Measurements from ENCODE around the gene PM20D1.
A peak's percentile ranks its signal among the peaks of the same experiment; 100 is the strongest.
"Not testable (repeated sequence)": the region's sequence is repeated elsewhere in the genome, so short reads cannot be mapped to it uniquely, and the experiment has no call there.

The PM20D1 gene

DNA sequence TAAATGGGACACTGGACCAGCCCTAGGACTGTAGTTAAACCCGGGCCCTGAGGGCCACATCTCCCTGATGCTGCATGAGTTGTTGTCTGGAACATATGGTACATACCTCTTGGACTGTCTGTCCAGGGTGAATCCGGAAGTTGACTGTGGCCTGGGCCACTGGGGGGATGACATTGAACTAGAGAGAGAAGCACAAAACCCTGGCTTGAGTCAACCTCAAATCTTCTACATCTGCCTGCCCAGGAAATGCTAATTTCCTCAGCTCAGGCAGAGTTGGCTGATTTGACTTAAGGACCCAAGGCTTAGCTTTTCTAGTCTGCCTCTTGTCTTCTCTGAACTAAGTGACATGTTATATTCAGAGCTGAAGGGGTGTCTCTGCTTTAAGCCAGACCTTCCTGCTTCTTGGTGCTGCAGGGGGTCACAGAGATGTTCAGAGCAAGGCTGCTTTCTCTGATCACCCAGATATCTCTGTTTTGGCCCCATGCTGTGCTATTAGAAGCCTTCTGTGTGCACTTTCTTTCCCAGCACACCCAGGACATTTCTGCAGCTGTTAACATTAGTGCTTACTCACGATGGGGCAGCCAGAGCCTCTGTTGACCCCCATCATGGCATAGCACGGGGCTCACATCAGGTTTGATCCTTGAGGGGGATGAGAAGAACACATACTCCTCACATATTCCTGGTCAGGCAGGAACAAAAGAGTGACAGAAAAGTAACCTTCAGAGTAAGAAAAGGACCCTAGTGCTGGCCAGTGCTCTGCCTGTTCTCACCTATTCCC is 9.6 kb downstream of the PM20D1 start:
- DNase-seq = no peak

DNA sequence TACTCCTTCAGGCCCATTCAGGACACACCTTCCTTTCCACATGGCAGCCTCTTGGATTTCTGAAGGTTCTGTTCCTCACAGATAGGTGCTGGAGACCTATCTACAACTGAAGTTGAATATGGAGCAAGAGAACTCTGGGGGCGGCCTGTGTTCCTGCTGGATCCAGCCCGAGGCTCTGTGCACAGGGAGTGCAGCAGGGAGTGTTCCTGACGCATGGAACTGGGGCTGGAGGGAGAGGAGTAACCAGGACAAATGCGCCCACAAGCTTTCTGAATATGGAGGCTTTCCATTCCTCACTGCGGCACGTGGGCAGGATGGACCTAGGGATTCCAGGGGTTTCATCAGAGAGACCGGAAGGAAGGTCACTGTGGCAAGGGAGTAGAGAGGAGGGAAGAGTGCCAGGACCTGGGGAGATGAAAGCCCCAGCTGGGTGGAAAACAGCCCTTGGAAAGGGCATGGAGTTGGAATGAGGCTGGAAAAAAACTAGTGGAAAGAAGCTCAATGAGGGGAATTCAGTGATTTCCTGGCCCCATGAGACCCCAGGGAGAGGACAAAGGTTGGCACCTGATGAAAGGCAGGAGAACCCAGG is 12.5 kb downstream of the PM20D1 start:
- no peak for DNase-seq

DNA sequence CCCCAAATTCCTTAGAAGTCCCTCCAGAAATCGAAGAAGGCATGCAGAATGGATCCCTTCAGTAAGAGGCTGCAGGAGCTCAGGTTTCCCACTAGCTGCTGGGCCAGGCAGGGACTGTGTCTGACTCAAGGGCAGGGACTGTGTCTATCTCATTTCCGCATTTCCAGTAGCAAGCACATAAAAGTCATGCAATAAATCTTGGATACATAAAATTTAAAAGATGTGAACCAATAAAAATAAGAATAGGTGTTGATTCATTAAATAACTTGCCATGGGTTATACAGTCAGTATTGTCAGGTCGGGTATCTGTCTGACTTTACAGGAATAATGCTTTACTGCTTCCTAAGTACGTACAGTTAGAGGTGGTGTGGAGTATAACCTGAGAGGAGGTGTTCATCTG is 15.2 kb downstream of the PM20D1 start:
- no peak for DNase-seq

DNA sequence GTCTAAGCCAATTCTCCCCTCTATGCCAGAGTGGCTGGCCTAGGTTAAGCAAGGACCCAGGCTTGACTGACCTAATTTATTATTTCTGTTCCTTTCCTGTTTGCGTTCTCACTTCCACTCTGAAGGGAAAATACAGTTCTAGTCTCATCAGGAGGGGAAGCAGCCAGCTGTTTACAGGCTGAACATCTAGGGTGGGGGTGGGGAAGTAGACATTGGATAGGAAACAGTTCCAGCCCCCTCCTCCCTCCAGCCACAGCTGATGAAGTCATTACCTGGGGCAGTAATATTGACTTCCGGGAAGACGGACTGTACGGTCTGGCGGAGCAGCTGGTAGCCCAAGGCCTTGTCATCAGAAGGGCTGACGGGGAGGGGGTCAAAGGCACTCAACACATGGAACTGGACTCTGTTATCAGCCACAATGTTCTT is 17.6 kb downstream of the PM20D1 start:
- no peak for DNase-seq

DNA sequence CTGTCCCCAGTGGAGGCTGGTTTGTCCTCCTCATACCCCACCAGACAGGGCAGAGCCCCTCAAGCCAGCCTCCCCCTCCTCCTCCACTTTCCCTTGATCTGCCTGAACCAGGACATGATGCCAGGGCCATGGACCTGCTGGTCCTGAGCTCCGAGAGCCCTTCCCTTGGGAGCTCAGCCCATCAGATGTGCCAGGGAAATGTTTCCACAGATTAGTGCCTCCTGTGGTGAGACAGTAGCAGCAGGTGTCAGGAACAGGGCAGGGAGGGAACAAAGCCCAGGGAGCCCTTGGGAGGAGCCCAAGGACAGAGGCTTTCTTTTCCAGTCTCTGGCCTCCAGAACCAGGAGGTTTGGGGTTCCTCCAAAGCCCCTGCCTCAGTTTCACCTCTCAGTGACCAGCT is 22.3 kb downstream of the PM20D1 start:
- DNase-seq = no peak

DNA sequence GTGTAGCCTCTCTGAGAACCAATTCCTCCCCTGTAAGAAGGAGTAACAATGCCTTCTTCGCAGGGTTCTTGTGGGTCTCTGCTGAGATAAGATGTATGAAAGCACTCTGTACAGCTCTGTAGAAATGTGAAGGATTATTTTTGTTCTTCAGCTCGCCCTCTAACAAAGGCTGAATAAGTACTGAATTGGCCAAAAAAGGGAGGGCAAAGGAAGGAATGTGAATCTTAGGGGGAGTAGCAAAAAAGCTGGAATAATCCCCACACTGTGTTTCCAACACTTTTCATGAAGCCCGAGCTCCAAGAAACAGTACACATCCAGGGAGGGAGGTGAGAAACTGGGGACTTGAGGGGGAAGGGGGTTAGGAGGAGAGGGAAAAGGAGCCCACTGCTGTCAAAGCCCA is 22.9 kb downstream of the PM20D1 start:
- no peak for DNase-seq

DNA sequence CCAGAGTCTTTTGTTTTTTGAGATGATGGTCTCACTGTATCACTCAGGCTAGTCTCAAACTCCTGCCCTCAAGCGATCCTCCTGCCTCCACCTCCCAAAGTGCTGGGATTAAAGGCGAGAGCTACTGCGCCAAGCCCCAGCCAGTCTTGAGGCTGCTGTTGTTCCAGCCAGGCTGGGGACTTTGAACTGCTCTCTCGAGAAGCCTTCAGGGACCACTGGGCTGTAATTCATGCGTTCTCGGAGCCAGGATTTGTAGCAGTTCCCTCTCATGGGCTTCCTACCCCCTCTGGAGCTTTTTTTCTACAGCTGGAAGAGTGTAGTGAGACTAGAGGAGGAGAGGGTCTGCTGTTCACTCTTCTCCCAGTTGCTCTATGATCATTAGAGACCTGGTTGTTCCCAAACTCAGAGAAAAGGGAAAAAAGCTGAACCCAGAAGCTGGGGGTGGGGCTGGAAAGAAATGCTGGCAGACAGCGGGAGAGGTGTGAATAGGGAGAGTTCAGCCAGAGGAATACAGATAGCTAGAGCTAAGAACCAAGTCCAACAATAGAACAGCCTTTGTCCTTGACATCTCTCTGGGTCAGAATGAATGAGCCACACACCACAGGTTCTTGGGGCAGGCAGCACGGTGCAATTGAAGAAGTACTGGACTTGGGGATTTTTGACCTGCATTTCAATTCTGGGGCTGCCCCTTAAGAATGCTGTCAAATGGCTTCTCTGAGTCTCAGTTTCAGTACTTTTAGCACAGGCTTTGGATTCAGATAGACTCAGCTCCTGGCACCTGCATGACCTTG is 23.7 kb downstream of the PM20D1 start:
- no peak for DNase-seq

DNA sequence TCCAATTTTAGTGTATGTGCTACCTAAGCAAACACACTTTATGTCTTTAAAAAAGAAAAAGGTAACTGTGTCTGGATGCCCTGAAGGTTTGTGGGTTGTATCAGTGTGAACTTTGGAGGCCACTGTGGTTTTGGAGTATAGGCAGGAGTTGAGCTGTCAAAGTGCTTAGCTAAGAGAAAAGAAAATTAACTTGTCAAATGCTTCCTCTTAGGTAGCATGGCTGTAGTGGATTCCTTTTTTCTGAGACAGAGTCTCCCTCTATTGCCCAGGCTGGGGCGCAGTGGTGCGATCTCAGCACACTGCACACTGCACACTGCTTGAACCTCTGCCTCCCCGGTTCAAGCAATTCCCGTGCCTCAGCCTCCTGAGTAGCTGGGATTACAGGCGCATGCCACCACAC is 25.8 kb downstream of the PM20D1 start:
- DNase-seq = no peak

DNA sequence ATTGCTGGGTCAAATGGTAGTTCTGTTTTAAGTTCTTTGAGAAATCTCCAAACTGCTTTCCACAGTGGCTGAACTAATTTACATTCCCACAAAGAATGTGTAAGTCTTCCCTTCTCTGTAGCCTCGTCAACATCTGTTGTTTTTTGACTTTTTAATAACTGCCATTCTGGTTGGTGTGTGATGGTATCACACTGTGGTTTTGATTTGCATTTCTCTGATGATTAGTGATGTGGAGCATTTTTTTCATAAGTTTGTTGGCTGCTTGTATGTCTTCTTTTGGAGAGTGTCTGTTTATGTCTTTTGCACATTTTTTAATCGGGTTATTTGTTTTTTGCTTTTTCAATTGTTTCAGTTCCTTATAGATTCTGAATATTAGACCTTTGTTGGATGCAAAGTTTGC is 26.7 kb downstream of the PM20D1 start:
- DNase-seq = not testable (repeated sequence)

DNA sequence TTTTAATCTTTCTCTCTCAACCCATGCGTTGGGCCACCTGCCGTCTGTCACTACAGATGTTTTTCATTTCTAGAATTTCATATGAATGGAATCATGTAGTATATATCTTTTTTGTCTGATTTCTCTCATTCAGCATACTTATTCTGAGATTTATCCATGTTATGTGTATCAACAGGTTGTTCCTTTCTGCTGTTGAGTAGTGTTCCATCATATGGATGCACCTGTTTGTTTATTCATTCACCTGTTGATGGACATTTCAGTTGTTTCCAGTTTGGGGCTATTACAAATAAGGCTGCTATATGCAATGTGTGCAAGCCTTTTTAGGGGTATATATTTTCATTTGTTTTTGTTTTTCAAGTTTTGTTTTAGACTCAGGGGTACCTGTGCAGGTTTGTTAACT is 27.5 kb downstream of the PM20D1 start:
- DNase-seq = no peak

DNA sequence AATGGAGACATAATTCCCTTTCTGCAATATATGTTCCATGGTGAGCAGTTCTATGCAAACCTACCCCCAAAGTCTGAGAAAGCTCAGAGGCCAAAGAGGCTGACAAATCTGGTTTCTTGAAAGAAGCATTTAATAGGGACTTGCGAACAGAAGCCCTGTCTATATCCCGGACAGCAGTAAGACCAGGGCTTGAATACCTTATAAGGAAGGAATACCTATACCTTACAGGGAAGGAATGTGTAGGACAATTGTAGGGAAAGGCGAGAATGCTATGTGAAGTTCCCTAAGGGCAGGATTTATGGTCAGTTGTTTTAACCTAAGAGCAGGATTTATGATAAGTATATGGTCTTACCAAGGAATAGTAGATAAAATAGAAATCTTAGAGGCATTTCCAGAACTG is 31.9 kb downstream of the PM20D1 start:
- DNase-seq = no peak

DNA sequence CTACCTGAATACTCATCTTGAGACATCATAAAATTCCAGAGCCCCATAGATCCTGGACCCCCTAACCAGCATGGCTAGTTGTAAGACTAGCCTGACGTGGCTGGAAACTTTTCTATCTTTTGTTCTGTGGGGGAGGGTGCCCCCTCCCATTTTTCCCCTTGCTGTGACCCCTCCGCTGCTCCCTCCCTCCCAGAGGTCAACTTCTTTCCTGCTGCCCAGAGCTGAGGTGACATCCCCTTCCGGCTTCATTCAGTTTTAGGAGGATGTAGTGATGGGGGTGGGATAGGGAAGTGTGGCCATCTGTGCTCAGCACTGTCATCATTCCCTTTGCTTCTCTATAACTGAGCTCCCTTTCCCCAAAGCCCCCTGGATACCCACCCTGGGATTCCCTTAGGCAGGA is 32.6 kb downstream of the PM20D1 start:
- no peak for DNase-seq

DNA sequence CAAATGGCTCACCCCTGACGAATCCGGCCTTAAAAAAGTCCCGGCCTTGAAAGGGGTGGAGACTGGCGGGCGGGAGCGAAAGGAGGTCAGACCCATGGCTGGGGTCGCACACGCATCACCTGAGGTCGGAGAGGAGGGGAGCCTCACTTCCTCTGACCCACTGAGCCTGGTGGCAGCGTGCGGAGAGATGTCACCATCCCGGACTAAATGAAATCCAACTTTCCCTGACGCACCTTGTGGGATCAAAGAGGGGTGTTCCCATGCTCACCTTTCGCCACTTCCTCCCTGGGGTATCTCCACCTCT is 36.2 kb downstream of the PM20D1 start:
- DNase-seq = peak; percentile 31

DNA sequence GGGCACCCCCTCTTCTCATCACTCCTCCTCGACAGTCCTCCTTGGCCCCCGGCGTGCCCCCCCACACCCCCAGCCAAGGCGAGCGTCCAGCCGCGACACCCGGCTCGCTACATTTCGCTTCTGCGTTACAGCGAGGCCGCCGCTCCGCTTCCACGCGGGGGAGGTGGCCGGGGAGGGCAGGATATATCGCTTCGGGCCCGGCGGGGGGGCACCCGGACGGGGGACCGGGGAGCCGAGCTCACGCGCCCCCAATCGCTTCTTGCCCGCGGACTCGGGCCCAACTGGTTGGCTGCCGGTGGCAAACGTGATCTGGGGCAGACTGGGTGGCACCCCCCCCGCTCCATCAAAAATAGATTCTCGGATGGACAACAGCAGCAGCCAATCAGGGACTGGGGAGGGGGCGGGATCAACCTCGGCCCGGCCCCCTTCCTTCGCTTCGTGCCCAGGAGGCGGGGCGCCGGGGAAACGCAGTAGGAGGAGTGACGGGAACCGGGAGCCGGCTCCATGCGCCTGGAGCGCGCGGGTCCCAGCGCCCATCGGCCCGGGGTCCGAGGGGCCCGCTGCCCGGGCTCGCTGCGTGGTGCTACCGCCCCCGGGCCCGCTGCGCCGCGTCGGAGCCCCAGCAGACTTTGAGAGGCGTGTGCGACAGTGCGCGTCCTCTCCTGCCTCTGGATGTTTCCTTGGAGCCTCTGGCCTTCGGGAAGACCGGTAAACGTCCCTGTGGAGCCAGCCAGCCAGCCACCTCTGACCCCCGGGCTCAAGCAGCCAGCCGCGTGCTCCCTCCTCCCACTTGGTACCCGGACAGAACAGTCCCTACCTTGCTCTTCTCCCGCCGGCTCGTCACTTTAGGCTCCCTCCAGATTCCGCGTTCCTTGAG is 36.8 kb downstream of the PM20D1 start, which contains the start of gene SLC41A1:
TSS of gene SLC41A1 (minus strand) at position 321 of the 877 bp plus-strand sequence. CDS start 2,757 bp downstream, outside the sequence.
- peak; percentile 88 for DNase-seq

DNA sequence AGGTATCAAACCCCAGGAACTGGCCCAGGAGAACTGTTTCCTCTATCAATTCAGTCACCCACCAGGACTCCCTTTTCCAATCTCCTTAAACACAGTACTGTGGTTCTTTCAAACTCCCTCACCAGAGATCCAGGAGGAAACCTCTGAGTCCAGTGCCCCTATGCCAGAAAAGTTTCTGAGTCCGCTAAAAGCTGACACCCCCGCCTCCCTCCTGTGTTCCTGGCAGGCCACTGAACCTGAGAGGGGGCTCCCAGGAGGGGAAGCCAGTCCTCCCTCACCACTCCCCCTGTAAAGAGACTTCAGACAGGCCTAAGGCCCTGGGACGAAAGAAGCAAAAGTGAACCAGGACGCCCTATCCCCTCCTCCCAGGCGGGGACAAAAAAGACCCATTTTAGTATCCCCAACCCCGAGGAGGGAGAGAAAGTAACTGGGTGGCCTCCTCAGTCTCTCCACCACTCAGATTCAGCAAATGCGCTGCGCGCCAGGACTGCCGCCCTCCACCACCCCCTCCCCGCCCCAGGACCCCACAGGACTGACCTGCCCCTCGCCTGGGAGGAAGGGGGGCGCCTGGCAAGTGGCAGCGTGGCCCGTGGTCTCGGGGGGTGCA is 37.6 kb downstream of the PM20D1 start:
- DNase-seq = no peak

DNA sequence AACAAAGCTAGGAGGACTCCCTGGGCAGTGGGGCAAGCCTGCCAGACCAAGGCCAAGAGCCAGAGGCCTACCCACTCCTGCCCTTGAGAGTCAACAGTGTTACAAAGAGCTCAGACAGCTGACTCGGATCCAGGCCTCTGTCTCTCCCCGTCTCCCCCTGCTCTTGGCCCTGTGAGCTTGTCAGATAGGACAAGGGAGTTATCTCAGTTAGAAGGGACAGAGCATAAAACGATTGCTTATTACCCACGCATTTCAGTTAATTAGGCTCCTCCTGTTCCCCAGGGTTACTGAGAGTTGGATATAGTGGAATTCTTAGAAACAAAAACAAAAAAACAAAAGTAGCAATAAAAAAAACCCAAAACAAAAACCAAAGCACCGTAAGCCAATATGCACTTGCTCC is 38.3 kb downstream of the PM20D1 start:
- no peak for DNase-seq

DNA sequence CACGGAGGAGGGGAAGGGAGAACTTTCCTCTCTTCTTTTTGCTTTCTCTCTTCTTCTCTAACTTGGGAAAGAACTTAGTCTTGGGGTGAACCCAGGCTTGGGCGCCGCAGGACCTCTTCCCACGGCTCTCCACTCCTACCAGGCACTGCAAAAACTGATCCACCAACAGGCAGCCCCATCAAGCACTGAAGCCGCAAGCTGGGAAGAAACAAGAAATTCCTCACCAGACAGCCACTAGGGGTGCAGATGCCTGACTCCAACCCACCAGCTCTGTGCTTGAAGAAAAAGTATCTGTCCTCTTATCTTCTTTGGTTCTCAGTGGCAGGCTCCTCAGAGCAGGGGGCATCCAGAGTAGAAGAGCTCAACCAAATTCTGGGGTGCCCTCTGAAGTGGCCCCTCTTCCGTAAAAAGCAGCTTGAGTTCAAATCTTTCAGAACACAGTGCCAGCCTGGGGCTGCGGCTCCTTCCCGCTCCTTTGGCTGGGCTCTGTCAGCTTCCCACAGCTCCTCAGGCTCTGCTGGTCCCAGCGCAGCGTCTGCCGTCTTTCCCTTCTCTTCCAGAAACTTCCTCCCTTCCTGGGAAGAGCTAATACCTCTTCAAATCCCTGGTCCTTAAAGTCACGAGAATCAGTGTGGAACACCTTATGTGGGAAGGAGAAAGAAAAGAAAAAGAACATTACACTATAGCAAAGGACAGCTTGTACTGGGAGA is 39.3 kb downstream of the PM20D1 start:
- no peak for DNase-seq

DNA sequence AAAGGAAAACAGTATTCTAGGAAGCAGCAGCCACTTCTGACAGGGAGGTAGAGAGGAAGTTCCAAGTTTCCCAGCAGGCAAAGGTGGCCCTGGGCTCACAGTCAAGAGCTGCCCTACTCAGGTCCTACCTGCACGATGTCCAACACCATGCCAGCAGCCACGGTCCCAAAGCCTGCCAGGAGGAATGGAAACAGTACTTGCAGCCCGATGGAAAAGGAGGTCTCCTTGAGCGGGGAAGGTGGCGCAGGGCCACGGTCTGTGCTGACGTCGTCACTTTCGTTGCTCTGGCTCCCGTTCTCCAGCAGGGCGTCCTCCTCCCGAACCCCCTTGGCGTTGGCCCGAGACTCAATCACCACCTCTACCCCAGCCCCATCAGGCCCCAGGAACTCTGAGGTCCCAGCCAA is 40.0 kb downstream of the PM20D1 start:
- no peak for DNase-seq

DNA sequence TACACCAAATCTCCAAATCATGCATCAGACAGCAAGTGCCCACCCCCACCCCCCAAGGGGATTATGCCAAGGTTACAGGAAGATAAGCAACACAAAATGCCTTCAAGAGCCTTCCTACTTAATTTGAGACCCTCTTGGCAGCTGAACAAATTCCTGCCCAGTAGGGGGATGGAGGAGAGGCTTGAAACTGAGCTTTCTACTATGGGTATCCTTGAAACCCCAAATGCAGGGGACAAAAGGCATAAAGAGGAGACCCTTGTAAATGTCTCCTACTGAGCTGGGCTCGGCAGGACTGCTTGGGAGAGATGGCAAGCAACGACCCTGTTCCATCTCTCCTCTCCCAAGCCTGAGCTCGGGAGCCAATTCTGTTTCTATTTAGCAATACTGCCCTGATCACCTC is 40.5 kb downstream of the PM20D1 start:
- DNase-seq = no peak

DNA sequence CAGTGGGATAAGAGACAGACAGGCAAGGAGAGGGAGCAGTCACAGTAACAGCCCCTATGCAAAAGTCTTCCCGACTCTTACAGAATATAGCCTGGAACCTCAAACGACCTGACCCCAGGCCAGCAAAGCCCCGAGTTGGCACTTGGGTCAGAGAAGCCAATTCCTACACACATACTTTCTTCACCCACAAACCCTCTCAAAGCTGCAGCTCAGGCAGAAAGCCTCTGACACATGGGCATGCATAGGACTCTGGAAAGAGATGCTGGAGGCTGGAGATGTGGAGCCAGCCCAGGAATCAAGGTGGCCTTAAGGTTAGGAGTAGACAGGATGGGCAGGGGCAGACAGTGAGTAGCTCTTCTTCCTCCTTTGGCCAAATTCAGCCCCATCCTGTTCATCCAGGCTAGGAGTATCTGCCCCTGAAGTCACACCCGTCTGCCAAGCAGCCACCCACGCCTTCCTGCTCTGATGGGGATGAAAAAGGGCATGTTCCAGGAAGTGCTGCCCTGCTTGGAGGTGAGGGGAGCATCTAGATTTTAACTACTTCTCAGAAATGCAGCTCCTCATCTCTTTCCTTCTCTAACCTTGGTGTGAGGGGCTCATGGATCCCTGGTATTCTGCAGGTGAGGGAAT is 44.7 kb downstream of the PM20D1 start:
- no peak for DNase-seq

DNA sequence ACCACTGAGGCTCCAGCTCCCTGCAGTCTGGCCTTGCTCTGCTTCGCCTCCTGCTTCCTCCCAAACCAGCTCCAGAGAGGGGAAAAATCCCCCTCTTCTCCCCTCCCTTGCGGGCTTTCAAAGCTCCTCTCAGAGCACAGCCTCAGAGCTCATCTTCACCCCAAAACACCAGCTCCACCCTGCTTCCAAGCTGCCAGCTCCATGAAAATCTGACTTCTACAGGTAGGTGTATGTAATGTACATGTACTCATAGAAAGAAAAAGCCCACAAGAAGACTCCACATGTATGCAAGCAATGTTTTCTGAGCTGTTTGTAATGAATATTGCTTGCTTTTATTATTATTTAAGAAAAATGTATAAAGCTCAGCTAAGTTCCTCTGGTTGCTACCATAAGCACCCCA is 45.3 kb downstream of the PM20D1 start:
- no peak for DNase-seq

DNA sequence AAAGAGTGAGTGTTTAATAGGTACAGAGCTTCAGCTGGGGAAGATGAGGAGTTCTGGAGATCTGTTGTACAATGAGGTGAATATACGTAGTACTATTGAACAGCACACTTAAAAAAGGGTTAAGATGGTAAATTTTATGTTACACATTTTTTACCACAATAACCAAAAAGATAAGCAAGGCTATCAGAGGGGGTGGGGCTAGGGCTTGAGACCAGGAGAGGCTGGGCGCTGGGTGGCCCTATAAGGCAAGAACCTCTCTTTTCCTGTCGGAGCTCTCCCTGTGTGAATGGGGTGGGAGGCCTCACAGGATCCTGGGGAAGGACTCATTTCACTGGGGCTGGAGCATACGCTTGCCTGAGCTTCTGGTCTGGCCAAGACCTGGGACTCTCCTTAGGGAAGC is 45.9 kb downstream of the PM20D1 start:
- no peak for DNase-seq
